LNCaP clone FGC (cell line): ENCODE results near the gene EHBP1L1.
A peak's percentile ranks its signal among the peaks of the same experiment; 100 is the strongest.

Experiments
- DNase-seq: peaks from one replicate; pipeline ENCODE4 v3.0.0-alpha.2; 2011; ENCODE audit warnings: low read depth
- H3K4me3 ChIP-seq: 2 replicates; pipeline ENCODE4 v1.5.1; 2011; ENCODE audit warnings: mild to moderate bottlenecking, low read depth, low read length, control low read depth
- TF ChIP-seq, protein P1 (sequence below): IDR thresholded peaks from 2 replicates; pipeline ENCODE4 v1.5.1; 2012; ENCODE audit warnings: mild to moderate bottlenecking; ENCODE audit not compliant: control insufficient read depth, insufficient read depth; ENCODE audit errors: extremely low read depth

The EHBP1L1 gene

DNA sequence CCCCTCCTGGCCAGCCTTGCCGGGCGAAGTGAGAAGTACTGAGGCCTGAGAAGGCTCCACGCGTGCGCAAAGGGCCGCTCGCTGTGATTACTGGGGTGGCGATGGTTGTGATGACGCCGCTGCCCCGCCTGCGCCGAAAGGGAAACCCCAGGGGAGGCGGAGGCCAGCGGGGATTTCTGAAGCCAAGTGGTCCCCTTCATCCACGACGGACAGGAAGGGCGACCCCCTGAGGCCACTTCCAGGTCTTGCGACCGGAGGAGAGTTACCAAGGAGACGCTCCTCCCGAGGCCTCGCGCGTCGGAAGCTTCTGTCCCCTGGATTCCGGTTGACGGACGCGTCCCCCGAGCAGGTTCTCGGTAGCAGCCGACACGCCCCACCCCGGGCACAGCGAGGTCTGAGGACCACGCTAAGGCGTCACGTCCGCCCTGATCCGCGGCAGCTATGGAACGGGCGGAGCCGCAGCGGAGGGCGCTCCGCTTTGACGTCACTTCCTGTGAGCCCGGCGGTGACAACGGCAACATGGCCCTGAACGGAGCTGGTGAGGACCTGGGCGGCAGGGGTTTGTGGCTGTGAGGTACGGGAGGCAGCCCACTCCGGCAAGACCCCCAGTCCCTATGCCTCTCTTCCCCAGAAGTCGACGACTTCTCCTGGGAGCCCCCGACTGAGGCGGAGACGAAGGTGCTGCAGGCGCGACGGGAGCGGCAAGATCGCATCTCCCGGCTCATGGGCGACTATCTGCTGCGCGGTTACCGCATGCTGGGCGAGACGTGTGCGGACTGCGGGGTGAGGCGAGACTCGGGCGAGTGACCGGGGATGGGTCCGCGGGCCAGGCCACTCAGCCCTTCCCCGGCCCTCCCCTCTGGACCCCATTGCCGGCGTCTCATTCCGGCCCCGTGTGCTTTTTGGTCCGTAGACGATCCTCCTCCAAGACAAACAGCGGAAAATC, 5.6 kb upstream of the EHBP1L1 start, which contains the start of gene ZNRD2:
Gene ZNRD2, plus strand, starts transcription at position 505 of the 946 bp plus-strand sequence. Its CDS starts 15 bp downstream, at position 520.
- peak; percentile 92 for DNase-seq
- TF ChIP-seq, protein P1, sequence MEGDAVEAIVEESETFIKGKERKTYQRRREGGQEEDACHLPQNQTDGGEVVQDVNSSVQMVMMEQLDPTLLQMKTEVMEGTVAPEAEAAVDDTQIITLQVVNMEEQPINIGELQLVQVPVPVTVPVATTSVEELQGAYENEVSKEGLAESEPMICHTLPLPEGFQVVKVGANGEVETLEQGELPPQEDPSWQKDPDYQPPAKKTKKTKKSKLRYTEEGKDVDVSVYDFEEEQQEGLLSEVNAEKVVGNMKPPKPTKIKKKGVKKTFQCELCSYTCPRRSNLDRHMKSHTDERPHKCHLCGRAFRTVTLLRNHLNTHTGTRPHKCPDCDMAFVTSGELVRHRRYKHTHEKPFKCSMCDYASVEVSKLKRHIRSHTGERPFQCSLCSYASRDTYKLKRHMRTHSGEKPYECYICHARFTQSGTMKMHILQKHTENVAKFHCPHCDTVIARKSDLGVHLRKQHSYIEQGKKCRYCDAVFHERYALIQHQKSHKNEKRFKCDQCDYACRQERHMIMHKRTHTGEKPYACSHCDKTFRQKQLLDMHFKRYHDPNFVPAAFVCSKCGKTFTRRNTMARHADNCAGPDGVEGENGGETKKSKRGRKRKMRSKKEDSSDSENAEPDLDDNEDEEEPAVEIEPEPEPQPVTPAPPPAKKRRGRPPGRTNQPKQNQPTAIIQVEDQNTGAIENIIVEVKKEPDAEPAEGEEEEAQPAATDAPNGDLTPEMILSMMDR: peak; percentile 45
- H3K4me3 ChIP-seq: peak within 1 kb of the TSS; percentile 97

DNA sequence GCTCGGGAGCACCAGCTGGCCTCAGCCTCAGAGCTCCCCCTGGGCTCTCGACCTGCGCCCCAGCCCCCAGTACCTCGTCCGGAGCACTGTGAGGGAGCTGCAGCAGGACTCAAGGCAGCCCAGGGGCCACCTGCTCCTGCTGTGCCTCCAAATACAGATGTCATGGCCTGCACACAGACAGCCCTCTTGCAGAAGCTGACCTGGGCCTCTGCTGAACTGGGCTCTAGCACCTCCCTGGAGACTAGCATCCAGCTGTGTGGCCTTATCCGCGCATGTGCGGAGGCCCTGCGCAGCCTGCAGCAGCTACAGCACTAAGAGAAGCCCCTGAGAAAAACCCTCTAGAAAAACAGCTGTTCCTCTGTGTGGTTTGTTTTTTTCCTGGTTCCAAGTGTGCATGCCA, 4.4 kb upstream of the EHBP1L1 start:
- H3K4me3 ChIP-seq: peak overlapping the region; percentile 97
- TF ChIP-seq, protein P1: no peak
- DNase-seq: no peak

DNA sequence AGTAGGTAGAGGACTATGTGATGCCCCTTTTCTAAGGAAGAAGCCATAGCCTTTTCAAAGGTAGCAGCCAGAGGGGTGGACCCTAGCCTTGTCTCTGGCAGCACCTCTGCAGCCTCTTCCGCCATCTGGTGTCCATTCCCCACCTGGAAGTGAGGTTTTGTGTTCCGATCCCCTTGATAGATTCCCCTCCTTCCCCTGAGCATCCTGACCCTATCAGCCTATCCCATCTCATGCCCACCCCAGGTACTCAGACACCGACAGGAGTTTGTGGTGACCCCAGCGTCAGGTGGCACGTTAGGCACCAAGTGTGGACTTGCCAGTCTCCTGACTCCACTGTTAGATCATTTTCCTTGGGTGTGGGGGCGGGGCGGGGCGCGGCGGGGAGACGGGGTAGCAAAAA, 3.9 kb upstream of the EHBP1L1 start:
- TF ChIP-seq, protein P1: peak; percentile 51
- peak overlapping the region; percentile 97 for H3K4me3 ChIP-seq
- peak; percentile 19 for DNase-seq

DNA sequence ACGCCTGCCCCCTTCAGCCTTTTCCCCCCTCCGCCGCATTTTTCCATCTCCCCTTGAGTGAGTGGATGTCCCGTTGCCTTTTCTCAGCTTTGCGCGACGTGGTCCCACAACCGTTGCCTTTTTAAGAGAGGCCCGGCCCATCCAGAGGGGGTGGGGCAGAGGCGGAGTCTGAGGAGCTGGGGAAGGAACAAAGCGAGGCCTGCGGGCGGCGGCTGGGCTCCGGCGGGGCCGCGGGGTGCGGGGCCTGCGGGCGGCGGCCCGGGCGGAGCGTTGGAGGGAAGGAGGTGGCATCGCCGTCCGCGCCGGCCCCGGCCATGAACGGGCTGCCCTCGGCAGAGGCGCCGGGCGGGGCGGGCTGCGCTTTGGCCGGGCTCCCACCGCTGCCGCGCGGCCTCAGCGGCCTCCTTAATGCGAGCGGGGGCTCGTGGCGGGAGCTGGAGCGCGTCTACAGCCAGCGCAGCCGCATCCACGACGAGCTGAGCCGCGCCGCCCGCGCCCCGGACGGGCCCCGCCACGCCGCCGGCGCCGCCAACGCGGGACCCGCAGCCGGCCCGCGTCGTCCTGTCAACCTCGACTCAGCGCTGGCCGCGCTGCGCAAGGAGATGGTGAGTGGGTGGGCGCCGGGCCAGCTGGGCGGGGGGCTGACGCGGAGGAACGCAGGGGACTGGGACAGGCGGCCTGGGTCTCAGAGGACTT, 3.3 kb upstream of the EHBP1L1 start, which contains the start of gene FAM89B:
Gene FAM89B, plus strand, starts transcription at position 183 of the 696 bp plus-strand sequence. Its CDS starts 132 bp downstream, at position 315.
- TF ChIP-seq, protein P1: no peak
- DNase-seq: peak; percentile 52

DNA sequence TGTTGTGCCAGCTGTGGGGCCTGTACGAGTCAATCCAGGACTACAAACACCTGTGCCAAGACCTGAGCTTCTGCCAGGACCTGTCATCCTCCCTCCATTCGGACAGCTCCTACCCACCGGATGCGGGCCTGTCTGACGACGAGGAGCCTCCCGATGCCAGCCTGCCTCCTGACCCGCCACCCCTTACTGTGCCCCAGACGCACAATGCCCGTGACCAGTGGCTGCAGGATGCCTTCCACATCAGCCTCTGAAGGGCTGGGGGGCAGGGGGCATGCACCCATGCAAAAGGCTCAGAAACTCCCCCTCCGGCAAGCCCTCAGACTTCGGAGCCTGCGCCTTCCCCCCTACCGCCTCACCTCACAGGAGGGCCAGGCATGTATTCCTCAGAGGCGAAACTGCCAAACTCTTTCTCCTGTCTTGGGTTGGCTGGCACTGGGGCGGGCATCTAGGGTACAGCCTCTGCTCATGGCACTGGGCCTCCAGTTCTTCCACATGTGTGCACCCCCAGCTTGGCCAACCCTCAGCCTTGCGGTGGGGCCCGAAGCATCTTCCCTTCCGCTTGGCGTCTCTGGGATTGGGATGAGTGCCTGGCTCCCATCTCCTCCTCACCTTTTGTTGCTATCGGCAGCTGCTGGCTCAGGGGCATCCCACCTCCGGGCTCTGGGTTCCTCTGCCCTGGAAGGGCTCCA, 2.3 kb upstream of the EHBP1L1 start:
- TF ChIP-seq, protein P1: no peak
- peak overlapping the region; percentile 97 for H3K4me3 ChIP-seq
- peak; percentile 46 for DNase-seq

More for the DNA sequence above, 3.3 kb upstream of the EHBP1L1 start, which contains the start of gene FAM89B:
- H3K4me3 ChIP-seq: peak within 1 kb of the TSS; percentile 97

DNA sequence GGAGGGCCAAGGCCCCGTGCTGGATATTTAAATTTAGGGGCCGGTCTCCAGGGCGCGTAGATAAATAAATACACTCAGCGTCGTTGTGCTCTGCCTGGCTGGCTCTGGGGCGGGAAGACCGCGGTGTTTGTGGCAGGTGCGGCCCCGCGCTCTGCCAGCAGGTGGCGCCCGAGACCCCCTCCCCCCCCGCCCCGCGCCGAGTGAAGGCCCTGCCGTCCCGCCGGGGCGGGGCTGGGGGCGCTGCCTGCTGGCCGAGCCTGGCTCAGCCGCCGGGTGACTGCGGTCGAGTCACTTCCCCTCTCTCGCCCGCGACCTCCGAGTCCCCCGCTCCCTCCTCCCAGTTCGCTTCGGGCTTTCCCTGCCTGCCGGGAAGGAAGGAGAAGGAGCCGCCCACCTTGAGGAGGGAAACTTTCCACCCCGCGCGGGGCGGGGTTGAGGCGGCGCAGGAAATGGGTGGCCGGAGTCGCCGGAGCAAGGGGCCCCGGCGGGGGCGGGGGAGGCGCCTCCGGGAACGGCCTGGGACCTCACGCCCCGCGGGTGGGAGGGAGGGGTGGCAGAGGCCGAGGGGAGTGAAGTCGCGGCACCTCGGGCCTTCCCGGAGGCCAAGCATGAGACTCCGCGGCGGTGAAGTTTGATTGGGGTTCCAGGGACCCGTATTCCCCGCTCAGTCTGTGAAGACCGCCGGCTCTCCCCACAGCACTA, 1.6 kb upstream of the EHBP1L1 start:
- DNase-seq: peak; percentile 27
- peak overlapping the region; percentile 97 for H3K4me3 ChIP-seq
- TF ChIP-seq, protein P1: peak; percentile 76
